NCI-H69 (cell line): ENCODE results near the gene GAMT.
"Not testable (repeated sequence)": the region's sequence is repeated elsewhere in the genome, so short reads cannot be mapped to it uniquely, and the experiment has no call there.

Source experiments
- DNase-seq: peaks from one replicate; lab custom pipeline; 2025; lab: John Stamatoyannopoulos, UW

The GAMT gene

DNA sequence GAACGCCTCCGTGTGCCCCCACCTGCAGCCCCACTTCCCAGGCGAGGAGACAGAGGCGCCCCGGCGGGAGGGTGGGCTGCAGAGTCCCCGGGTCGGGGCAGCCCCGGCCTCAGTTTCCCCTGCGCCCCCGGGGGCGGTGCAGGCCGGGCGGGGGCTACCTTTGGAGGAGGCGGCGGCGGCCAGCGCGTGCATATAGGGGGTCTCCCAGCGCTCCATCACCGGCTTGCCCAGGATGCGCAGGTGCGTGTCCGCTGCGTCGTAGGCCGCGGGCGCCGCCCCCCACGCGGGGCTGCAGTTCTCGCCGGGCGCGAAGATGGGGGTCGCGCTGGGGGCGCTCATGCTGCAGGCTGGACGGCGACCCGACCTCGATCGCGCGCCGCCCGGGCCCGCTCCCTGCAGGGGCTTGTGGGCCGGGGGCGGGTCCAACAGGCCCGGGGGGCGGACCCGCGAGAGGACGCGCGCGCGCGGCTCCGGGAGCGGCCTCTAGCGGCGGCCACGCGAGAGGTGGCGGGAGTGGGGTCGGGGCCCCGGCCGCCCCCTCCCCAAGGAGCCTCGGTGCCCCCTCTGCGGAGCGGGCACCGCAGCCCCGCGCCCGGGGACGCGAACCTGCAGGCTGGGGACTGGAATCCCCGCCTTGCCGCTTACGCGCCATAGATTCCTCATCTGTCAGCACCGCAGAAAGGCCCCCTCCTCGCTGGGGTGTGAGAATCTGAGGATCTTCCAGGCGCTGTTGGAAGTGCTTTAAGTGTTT, at the start of gene GAMT:
TSS of gene GAMT (minus strand) at position 405 of the 751 bp plus-strand sequence. CDS start at position 339, 66 bp downstream.
- DNase-seq, result peak; percentile 84

DNA sequence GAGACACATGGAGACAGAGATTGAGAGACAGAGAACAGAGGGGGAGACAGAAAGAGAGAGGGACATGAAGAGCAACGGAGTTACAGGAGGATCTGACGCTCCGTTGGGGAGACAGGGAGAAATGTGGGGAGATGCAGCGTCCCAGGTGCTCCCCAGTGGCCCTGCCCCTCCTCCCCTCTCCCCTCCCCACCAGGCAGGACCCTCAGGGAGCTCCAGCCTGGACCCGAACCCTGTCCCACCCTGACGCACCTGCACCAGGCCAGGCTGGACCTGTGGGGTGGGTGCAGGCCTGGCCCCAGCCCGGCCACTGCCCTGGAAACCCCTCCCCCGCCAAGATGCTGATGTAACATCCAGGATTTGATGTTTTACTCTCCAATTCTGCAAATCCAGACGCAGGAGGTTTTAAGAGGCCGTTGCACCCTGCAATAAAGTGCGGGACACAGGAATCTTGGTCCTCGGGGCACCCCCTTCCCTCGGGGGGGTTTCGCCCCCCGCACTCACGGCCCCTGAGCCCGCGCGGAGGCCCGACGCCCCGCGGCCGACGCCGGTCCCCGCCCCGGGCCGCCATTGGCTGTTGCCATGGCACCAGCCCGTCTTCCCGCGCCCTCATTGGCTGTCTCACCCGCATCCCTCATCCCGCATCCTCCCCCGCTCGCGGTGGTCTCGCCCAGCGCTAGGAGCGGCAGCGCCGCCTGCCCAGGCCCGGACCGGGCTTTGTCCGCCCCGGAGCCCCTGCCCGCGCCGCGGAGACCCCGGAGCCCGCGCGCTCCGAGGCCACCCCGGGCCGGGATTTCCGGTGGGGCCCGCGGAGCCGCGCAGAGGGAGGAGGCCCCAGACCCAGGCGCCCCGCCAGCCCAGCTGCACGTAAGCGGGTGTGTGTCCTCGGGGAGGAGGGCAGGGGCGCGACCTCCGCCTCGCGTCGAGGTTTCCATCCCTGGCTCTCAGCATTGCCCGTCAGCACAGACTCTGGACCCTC, 48.4 kb upstream of the GAMT start, which contains the start of gene APC2:
TSS of gene APC2 (plus strand) at position 655 of the 976 bp plus-strand sequence. CDS start 2,881 bp downstream, outside the sequence.
- peak; percentile 87 for DNase-seq

DNA sequence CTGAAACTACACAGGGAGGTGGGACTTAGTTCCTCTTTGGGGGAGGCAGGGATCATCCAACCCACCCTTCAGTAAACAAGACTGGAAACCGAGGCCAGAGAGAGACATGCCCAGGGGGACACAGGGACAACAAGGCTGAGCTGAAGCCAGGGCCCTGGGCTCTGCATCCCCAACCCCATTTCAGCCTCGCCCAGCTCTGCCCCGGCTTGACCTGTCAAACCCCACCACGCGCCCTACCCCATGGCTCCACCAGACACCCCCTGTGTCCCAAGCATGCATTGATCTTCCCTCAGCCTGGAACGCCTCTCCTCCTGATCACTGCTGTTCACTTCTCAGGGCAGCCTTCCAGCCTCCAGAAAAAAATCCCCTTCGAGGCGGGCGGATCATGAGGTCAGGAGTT, 46.6 kb upstream of the GAMT start:
- no peak for DNase-seq

DNA sequence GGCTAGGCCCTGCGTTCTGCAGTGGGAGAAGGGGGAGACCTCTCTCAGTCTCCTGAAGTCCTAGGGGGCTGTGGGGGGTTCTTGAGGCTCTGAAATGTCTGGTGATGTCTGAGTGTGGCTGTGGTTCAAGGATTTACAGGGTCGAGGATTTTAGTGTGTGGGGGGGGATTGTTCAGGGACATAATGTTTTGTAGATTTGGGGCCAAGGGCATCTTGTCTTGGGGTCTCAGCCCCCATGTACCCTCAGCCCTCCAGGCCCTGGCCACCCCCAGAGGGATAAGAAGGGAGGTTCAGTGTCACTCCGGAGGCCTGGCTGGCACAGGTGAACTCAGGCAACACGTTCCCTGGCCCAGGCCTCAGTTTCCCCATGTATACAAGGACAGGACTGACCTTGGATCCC, 46.2 kb upstream of the GAMT start:
- no peak for DNase-seq

DNA sequence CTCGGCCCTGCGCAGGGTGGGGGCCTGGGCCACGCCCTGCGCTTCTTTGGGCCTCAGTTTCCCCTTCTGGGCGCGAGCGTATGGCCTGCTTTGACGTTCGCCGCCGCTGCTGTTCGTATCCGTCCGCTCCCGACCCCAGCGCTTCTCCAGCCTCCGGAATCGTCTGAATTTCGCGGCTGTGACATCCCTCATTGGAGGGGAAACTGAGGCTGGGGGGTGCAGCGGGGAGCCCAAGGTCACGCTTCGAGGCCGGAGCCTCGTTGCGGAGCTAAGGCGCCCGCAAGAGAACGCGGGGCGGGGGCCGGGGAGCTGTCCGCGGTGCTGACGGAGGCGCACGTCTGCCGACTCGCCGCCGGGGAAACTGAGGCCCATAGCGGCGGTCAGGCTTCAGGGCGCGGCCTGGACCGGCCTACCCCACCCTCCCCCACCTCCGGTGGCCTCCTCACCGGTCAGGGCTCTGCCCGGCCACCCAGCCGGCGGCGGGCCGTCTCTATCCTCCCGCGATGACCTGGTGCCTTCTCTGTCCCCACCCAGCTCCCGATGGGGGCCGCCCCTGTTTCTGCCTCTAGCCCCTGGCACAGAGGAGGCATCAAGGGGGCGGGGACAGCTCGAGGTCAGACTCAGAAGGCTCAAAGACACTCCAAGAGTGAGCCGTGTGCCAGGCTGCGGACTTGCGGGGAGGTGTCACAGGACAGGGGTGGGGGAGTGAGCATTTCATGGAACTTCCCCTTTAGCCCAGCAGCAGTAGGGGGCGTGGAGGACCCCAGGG, 45.6 kb upstream of the GAMT start:
- peak; percentile 31 for DNase-seq

DNA sequence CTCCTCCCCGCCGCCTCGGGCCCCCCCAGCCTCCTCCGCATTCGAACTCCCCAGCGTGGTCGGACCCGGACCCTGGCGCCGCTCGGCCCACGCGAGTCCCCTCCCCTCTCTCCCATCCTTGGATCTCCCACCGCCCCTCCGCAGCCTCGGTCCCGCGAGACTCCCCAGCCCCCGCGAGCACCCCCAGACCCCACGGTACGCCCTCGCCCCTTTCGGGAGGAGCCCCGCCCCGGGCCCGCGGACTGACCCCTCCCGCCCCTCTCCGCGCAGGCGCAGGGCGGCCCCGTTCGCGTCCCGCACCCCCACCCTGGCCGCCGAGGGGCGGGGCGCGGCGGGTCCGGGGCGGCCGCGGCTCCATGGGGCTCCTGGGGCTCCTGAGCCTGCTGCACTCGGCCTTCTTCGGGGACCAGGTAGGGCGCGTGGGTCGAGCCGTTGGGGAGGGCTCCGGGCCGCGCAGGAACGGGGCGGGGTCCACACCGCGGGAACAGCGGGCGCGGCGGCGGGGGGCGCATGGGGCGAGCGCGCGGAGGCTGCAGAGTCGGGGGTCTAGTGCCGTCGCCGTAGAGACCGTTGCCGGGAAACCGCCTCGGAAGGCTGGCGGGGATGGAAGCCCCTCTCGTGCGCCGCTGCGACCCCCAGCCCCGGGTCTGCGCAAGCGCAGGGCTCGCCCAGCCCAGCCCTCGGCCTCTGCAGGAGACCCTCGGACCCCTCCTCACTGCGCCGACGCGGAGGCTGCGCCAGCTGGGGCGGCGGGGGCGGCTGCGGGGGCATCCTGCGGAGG, 44.8 kb upstream of the GAMT start:
- DNase-seq, result peak; percentile 87

DNA sequence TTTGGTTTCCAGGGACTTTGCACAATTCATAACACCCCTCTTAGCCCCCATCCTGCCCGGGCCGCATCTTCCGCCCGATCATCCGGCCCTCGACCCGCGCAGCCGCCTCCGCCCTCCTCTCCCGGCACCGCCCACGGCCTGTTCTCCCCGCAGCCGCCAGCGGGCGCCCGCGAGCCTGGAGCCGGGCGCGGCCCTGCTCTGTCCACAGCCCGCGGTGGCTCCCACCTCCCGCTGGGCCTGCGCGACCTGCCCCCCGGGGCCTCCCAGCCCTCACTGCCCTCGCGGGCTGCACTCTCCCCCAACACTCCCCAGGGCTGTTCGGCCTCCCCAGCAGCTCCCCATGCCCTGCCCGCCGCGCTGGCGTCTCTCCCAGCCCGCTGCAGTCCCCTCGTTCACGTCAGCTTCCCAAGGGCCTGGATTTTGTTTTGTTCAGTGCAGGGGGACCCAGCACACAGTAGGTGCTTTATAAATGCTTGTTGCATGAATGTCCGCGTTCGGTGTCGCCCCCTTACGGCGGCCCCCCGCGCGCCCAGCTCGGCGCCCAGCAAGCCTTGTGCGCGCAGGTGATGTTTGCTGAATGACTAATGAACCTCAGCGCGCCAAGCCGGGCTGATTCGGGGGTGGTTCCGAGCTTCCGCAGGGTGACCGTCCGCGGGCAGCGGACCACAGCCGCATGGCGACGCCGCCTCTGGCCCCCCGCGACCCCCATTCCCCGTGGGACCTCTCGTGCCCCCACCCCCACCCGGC, 44.0 kb upstream of the GAMT start:
- peak; percentile 82 for DNase-seq

DNA sequence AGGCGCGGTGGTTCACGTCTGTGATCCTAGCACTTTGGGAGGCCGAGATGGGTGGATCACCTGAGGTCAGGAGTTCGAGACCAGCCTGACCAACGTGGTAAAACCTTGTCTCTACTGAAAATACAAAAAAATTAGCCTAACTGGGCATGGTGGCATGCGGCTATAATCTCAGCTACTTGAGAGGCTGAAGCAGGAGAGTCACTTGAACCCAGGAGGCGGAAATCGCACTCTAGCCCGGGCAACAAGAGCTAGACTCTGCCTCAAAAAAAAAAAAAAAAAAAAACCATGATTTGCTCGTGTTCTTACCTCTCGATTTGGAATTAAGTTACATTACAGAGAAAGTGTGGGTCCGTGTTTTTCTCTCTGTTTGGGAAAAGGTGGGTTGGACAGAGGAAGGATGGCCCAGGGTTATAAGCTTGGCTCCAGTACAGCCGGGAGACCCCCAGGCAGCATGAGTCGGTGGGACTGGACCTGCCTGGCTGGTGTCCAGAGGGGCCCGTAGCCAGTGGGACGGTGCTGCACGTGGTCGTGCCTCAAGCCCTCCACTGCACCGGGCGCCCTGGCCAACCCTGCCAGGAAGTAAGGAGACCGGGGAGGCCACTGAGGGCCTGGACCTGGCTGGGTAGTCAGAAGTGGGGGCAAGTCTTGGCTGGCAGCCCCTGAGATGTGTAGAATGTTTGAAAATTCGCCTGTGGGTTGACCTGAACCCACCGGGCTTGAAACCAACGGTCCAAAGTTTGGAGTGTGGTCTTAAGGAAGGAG, 40.5 kb upstream of the GAMT start:
- DNase-seq, result no peak

DNA sequence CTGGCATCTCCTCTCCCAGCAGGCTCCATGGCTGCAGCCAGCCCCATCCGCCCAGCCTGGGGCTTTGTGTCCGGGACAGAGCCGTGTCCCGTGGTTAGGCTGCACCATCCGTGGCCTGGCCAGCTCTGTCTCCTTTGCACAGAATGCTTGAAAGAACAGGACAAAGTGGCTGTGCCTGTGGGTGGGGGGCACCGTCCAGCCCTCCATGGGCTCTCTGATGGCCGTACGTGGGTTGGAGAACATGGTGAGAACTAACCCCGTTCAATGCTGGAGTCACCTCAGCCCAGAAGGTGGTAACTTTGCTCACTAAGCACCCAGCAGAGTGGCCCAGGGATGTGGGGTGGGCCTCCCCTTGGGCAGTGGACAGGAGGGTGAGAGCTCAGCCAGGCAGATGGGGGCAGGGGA, 39.7 kb upstream of the GAMT start:
- DNase-seq, result no peak

DNA sequence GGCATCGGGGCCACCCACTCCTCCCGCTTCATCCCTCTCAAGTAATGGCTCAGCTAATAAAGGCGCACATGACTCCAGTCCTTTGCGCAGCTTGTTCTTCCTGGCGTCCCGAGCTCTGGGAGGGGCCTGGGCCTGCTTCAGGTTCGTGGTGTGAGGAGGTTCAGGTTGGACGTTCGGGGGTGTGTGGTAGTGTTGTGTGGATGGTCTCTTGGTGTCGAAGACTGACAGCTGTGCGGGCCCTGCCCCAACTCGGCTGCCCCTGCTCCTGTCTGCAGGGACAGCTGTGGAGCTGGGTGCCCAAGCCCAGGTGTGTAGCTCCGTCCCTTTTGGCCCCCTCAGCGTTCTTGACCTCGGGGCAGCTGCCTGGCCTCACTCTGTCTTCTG, 39.1 kb upstream of the GAMT start:
- DNase-seq, result no peak

DNA sequence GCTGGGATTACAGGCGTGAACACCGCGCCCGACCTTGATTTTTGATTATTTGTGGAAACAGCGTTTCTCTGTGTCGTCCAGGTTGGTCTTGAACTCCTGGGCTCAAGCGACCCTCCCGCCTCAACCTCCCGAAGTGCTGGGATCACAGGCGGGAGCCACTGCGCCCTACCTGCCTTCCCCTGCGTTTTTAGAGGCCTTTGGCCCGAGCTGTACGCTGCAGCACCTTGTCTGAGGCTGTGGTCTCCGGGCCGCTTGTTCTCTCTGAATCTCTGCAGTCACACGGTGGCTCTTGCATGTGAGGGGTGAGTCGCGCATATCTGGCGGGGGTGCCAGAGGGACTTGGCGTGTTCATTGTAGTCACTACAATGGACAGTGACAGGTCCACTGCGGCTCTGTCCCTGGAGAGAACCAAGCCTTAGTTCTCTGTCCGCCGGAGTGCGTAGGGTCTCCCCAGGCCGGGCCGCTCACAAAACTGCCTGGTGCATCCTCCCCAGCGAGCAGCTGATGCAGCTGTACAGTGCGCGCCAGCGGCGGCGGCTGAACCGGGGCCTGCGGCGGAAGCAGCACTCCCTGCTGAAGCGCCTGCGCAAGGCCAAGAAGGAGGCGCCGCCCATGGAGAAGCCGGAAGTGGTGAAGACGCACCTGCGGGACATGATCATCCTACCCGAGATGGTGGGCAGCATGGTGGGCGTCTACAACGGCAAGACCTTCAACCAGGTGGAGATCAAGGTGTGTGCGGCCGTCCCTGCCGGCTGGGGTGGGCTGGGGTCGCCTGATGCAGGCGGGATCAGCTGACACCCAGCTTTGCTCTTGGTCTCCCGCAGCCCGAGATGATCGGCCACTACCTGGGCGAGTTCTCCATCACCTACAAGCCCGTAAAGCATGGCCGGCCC, 38.4 kb upstream of the GAMT start:
- not testable (repeated sequence) for DNase-seq

DNA sequence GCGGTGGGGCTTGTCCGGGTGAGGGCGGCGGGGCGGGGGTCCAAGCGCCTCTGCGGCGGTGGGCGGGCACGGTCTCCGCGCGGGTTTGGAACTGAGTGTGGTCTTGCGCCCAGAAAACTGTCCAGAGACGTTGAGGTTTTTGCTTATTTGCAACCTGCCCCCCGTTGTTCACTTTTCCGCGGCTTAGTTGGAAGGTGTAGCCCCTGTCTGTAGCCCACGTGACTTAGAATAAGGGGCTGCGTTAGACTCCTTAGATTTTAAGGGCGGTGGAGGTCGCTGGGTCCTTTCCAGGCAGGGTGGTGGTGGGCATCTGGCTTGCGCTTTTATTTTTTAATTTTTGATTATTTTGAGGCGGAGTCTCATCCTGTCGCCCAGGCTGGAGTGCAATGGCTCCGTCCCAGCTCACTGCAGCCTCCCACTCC, 37.6 kb upstream of the GAMT start:
- peak; percentile 50 for DNase-seq

DNA sequence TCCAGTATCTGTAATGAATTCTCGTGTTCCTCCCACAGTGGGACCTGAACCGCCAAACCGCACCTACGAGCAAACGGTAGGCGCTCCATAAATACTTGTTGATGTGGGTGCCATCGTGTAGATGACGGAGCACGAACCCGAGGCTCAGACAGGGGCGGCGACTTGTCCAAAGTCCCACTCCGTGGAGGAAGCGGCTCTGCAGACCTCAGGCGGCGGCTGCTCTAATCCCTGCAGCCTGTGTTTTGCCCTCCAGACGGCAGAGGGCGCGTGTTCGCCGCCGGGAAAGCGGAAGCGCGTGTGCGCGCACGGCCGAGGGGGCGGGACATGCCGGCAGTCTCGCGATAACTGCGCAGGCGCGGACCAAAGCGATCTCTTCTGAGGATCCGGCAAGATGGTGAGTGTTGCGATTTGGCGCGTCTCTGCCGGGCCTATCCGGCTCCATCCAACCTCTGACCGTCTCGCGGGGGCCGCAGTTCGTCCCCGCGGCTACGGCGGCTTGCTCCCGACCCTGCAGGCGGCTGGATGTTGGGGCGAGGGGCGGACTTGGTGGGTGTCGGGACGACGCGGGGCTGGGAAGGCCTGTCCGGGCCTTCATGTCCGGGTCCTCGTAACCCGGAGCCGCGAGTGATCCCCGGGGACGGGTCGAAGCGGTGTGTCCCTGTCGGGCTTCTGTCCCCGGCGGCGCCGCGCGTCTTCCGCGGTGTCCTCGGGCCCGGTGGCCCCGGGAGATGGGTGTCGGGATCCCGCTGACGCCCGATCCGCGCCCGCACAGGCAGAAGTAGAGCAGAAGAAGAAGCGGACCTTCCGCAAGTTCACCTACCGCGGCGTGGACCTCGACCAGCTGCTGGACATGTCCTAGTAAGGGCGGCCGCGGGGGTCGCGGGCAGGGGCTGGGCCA, 36.9 kb upstream of the GAMT start, which contains the start of gene RPS15:
TSS of gene RPS15 (plus strand) at position 362 of the 898 bp plus-strand sequence. CDS start at position 392, 30 bp downstream.
- peak; percentile 96 for DNase-seq

DNA sequence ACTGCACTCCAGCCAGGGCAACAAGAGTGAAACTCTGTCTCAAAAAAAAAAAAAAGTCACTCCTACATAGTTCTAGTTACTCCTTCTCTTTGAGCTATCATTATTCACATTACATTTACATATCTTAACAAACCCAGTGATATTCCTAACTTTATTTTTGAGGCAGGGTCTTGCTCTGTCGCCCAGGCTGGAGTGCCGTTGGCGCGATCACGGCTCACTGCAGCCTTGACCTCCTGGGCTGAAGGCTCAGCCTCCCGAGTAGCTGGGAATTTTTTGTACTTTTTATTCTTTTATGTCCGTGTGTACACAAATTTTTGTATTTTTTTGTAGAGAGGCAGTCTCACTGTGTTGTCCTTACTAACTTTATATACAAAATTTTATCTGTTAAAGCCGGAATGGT, 36.3 kb upstream of the GAMT start:
- DNase-seq, result no peak

DNA sequence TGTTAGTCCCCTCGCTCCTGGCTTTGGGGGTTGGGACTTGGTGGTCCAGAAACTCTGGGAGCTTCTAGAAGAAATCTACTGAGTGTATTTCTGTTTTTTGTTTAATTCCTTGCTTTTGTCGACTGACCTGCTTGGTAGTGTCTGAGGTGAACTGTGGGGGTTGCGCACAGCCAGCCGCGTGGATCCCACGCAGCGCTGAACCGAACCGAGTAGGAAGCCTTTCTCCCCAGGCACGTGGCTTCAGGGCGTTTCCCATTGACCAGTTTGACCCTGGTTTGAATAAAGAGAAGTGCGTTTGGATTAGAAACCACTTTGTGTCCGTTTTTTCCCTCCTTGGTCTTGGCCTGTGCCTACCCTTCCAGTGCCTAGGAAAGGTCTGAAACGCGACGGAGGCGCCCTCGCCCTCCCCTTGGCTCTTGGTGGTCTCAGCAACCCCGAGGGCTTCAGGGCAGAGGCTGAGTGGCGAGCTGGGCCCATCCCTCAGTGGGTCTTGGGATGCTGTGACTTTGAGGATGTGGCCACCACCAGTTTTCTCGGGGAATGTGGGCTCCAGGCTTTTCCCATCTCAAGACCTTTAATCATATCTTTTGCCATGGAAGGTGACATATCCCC, 34.1 kb upstream of the GAMT start:
- DNase-seq, result no peak

DNA sequence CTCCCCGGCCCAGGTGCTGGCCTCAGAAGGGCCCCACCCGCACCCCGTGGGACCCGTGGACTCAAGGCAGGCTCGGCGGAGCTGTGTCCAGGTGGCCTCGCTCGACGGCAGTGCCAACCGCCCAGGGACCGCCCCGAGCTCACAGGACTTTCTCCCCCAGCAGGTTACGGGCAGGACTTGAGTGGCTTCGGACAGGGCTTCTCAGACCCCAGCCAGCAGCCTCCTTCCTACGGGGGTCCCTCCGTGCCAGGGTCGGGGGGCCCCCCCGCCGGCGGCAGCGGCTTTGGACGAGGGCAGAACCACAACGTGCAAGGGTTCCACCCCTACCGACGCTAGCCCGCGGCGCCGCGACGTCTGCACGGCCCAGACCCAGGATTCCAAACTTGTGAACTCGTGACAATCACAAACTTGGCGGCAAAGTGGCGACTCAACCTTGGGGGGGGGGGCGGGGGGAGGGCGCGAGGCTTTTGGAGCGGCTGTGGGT, 33.3 kb upstream of the GAMT start:
- DNase-seq, result no peak

DNA sequence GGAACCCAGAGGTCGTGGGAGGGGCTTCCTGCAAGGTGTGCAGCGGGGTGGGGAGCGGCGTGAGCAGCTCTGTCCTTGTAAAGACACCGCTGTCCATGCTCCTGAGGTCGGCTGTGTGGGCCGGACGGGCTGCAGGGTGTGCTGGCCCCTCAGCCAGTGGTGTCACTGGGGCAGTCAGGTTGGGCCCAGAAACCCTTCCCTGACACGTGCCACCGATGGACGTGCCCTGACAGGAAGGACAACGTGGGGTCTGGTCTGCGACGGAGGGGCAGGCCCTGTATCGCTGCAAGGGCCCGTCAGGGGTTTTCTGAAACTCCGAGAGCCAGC, 32.7 kb upstream of the GAMT start:
- no peak for DNase-seq
